Uterus (tissue), 2 donors: ENCODE measurements around the gene SFN.
A peak's percentile ranks its signal among the peaks of the same experiment; 100 is the strongest.

Experiments
- POLR2A ChIP-seq, 2 donors: fragments of 450-650 bp; IDR thresholded peaks; one replicate each; pipeline ENCODE4 v1.6.1; 2016; ENCODE audit warnings: antibody characterized with exemption in 2 of 2, mild to moderate bottlenecking in 1 of 2, moderate library complexity in 1 of 2
- TF ChIP-seq, protein P1 (sequence below), 4 experiments: fragments of 200-600 bp in 2 of 4; fragments of 450-650 bp in 2 of 4; sonication (generic) in 2 of 4; IDR thresholded peaks; one replicate each; pipeline ENCODE4 v1.5.1; 2016 to 2019; ENCODE audit warnings: antibody characterized with exemption in 4 of 4, mild to moderate bottlenecking in 2 of 4, moderate library complexity in 1 of 4

DNA sequence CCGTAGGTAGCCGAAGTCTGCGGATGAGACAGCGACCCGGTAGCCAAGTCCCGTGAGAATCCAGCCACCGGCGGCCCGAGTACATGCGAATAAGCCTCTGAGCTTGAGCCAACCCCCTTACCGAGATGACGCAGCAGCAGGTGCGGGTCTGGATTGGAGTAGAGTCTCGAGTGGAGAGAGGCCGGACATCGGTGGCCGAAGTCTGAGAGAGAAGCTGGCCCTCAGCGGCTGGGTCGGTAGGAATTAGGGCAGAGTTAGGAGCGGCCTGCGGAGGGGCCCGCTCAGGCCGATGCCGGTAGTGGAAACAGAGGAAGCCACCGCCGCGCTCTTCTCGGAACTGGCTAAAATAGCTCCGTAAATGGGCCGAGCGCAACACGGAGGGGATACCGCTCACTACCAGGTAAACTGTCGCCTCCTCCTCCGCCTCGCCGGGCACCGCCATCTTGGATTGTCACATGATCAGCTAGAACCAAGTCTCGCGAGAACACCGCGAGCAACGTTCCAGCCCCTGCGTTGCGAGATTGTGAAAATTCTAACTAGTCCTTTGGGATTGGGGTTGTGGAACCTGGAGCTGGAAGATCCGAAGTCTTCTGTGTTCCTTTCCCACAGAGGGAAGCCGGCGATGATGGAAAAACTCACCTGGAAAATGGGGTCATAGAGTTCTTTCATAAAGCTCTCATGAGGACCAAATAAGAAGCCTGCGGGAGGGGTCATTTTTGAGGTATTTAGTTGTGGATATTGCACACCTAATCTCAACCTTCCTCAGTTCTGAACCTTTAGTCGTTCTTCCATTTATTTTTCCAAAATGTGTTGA, 37.3 kb downstream of the SFN start, which contains the start of gene GPATCH3:
- TF ChIP-seq, protein P1, sequence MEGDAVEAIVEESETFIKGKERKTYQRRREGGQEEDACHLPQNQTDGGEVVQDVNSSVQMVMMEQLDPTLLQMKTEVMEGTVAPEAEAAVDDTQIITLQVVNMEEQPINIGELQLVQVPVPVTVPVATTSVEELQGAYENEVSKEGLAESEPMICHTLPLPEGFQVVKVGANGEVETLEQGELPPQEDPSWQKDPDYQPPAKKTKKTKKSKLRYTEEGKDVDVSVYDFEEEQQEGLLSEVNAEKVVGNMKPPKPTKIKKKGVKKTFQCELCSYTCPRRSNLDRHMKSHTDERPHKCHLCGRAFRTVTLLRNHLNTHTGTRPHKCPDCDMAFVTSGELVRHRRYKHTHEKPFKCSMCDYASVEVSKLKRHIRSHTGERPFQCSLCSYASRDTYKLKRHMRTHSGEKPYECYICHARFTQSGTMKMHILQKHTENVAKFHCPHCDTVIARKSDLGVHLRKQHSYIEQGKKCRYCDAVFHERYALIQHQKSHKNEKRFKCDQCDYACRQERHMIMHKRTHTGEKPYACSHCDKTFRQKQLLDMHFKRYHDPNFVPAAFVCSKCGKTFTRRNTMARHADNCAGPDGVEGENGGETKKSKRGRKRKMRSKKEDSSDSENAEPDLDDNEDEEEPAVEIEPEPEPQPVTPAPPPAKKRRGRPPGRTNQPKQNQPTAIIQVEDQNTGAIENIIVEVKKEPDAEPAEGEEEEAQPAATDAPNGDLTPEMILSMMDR (IDR thresholded peaks at IDR 0.05), result no peak
- peak in 1 of 2 donors; percentile 43 for TF ChIP-seq POLR2A (IDR thresholded peaks at IDR 0.05)
